LNCAP (cell line): Measurements from ENCODE around the gene RFLNA.

Experiments used
- TF ChIP-seq, protein P1 (sequence below): fragments of 450-650 bp; IDR thresholded peaks from 2 replicates; pipeline ENCODE4 v1.5.1; 2017; ENCODE audit warnings: mild to moderate bottlenecking

Gene RFLNA

DNA sequence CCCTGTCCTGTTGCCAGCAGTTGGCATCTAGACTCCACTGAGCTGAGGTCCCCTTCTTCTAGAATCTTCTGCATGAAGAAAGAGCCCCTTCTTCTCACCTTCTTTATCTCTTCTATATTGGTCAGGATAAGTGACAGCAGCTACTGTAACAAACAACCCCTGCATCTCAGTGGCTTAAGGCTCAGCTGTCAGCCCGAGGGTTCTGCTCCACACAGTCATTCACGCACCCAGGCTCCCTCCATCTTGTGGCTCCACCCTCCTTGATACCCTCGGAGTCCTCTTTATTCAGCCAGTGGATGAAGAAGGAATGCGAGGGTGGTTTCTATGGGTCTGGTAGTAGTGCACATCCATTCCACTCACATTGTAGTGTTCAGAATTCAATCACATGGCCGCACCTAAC is 10.5 kb upstream of the RFLNA start:
- TF ChIP-seq, protein P1, sequence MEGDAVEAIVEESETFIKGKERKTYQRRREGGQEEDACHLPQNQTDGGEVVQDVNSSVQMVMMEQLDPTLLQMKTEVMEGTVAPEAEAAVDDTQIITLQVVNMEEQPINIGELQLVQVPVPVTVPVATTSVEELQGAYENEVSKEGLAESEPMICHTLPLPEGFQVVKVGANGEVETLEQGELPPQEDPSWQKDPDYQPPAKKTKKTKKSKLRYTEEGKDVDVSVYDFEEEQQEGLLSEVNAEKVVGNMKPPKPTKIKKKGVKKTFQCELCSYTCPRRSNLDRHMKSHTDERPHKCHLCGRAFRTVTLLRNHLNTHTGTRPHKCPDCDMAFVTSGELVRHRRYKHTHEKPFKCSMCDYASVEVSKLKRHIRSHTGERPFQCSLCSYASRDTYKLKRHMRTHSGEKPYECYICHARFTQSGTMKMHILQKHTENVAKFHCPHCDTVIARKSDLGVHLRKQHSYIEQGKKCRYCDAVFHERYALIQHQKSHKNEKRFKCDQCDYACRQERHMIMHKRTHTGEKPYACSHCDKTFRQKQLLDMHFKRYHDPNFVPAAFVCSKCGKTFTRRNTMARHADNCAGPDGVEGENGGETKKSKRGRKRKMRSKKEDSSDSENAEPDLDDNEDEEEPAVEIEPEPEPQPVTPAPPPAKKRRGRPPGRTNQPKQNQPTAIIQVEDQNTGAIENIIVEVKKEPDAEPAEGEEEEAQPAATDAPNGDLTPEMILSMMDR = no peak

DNA sequence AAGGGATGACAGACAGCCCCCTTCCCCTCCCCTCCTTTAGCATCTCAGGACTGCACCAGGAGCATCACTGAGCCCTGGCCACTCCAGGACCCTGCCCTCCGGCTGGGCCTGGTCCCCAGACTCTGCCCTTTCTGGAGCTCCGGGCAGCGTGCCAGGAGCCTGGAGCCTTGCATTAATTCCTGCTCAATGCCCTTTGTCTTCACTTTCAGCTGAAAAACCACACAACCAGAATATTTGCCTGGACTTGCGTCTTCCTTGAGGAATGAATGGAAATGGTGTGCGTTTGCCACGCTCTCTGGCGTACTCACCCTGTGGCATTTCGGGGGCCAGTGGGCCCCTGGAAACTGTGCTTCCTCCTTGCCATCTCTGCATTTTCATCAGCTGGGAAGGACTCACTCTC is 8.5 kb upstream of the RFLNA start:
- TF ChIP-seq, protein P1 = no peak

DNA sequence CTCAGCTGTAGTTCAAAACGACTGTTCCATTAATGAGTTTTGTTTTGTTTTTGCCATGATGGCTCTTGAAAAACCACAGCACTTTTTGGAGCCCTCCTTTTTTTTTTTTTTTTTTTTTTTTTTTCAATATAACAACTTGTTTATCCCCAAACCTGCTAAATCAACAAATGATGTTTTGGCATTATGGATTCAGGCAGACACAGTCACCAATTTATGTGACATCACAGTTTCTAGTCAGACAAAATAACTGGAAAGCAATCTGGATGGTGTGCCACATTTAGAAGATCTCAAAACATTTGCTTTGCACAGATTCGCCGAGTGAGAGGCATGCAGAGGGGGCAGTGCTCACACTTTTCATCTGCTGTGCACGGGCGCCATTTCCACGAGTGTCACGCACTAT is 7.9 kb upstream of the RFLNA start:
- TF ChIP-seq, protein P1 = no peak

DNA sequence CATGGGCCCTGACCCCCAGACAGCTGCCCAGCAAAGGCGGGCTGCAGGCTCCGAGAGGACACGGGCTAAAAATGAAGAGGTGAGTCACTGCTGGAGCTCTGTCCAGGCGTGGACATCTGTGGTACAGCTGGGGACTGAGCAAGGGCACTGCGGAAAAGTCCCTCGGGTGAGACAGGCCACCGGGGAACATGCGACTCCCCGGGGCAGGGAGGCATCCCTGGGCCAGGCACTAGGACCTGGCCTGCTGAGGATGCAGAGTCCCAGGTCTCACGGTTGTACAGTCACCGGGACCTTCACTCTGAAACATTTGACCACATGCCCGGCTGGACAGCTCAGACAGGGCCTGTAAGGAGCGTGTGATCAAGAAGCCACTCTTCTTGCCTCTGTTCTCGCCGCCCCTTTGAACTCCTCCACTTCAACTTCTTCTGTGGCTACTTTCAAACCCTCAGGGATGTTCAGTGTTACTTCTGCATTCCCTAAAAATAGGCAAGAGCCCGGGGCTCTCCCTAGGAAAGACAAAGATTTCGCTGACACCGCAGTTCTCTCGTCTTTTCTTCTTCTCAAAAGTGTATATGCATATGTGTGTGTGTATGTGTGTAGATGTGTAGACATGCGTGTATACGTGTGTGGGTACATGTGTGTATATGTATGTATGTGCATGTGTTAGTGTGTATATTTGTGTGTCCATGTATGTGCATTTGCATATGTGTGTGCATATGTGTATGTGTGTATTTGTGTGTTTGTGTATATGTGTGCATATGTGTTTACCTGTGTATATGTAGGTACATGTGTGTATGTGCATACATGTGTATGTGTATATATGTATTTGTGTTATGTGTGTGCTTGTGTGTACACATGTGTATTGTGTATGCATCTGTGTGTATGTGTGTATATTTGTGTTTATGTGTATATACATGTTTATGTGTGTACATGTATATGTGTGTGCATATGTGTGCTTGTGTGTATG is 5.0 kb upstream of the RFLNA start:
- TF ChIP-seq, protein P1 = no peak

DNA sequence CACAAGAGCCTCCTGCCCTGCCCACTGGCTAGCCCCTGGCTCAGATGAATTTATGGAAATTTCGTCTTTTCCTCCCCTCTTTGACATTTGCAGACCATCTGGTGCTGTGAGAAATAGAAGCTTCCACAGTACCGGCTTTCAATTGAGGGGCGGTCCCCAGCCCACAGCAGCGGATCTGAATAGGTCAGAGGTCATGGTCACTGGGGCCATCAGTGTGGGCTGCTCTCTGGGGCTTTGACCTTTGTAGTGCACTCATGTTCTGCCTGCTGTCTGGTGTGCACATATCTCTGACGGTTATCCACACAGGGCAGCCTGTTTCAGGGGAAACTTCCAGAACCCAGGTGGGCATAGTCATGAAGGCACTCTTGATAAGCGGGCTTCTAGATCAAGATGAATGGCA is 2.5 kb upstream of the RFLNA start:
- TF ChIP-seq, protein P1 = no peak

DNA sequence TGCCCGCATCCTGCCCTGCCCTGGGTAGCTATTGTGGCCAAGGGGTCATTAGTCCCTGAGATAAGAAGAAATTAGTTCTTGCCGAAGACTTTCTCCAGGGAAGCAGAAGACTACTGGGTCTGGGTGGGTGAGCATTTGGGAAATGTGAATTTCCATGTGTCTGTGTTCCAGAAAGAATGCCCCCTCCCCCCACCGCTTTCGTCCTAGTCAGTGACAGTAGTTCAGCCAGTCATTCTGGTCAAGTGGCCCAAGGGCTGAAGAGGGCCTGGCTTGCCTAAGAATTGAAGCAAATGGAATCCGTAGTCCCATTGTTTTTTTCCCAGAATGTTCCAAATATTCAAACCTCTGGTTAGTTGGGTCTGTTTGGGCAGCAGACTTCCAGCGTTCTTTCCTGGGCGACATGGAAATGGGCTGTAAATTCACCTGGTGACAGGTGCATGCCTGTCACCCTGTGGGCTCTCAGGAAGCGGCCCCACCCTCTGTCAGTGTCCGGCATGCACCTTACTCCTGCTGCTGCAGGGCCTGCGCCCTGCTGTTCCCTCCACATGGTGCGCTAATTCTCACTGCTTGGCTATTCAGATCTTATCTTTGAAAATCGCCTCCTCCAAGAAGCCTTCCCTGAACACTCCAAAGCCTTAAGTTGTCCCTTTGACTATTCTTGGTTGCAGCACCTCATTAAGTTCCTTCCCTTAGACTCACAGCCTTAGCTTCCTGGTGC is 1.4 kb upstream of the RFLNA start:
- TF ChIP-seq, protein P1 = no peak

DNA sequence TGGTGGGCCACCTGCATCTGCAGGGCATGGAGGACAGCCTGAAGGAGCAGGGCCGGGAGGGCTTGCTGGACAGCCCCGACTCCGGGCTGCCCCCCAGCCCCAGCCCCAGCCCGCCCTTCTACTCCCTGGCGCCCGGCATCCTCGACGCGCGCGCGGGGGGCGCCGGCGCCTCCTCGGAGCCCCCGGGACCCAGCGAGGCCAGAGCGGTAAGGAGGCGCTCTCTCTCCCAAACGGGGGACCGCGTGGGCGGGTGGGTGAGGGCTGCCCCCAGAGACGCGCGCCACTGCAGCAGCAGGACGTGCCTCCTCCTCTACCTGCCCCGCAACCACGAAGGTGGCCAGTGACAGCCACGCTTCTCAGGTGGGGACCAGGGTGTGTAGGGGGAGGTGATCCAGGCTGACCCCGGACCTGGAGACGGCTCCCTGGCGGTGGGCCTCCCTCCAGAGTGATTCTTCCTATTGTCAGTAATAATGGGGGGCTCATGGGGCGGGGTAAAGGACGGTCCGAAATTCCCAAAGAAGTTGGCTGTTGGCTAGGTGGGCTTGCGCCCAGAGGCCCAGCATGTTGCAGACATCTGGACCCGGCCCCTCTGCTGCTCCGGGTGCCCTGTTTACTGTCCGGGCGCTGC is 652 bp downstream of the RFLNA start:
- TF ChIP-seq, protein P1 = no peak
